ENCODE data around the gene STXBP5.

GRCh38 chr6:147325557-147325956 is 121.3 kb downstream of the STXBP5 start:
- TF ChIP-seq ZNF274 (IDR thresholded peaks at IDR 0.05; ENCODE audit: low read depth, low read length) (no peak), SUZ12 (IDR thresholded peaks at IDR 0.05; ENCODE audit: extremely low read depth, insufficient read depth, insufficient read length) (no peak)
